ENCODE results near the gene CBY1. TPM values are rescaled to one million over a fixed set of nuclear protein-coding genes. Genes with fewer than 3 reads are reported as not detected.
A peak's percentile ranks its signal among the peaks of the same experiment; 100 is the strongest.

CBY1 gene
- total and polyA plus RNA-seq, 9 of the 15 experiments (the other 6 are each of a cell fraction or from before 2014, with no cell fraction given) = 5.7 to 19.7 (median 10.8) TPM

- WGBS (ENCODE audit: insufficient coverage, low coverage, missing lambda C conversion rate) = 76% methylated on average over 6 of the region's 6 CpGs
- Histone ChIP-seq H3K9me3 (replicated peaks; ENCODE audit: control insufficient read depth, insufficient read depth, low read depth, low read length) (no peaks in the 10 kb centered on the region), H3K27ac (ENCODE audit: extremely low read depth, low read depth, low read length) (no peak overlapping the region), H3K4me3 (no peak overlapping the region), H3K4me2 (ENCODE audit: insufficient read depth, low read length) (no peak overlapping the region), H3K36me3 (ENCODE audit: control insufficient read depth, insufficient read depth, low read length) (peaks cover 70% of the 10 kb centered on the region; the same call in 2 of the 3 replicates), H4K20me1 (replicated peaks; ENCODE audit: control insufficient read depth, insufficient read depth, low read length) (peaks cover 33% of the 10 kb centered on the region), H3K9me1 (ENCODE audit: control insufficient read depth, insufficient read depth, low read length) (peaks cover 3% of the 10 kb centered on the region), H3K27me3 (ENCODE audit: control insufficient read depth in 2 of 2, insufficient read depth in 2 of 2, low read length in 2 of 2) (no peaks in the 10 kb centered on the region), H3K9ac (ENCODE audit: insufficient read depth in 1 of 2, low read depth in 2 of 2, low read length in 2 of 2) (no peak overlapping the region), H3K4me1 (replicated peaks in 1 of 2; ENCODE audit: control insufficient read depth in 2 of 2, insufficient read depth in 2 of 2, low read length in 2 of 2) (peaks cover 22 to 32% of the 10 kb centered on the region in 2 experiments; a peak in 4 of 5 replicates), H2AFZ (ENCODE audit: low read depth, low read length) (no peak overlapping the region), H3K79me2 (ENCODE audit: control insufficient read depth, insufficient read depth, low read length) (peaks cover 32% of the 10 kb centered on the region)
- in situ Hi-C loops (cut with MboI) (no loop called here), intact Hi-C loops (cut with micrococcal nuclease) (no loop called here)
- no peak for FAIRE-seq
- CTCF ChIA-PET (ENCODE audit: low intra/inter-chr PET ratio) = no interaction called here
- no peak for ATAC-seq
- DNase-seq (ENCODE audit: extremely low read depth in 1 of 4, low spot score in 3 of 4) = no peak
- no TSS peak for BruUV-seq (replicated peaks)
- no peak for TF ChIP-seq POLR3G (IDR thresholded peaks at IDR 0.05; ENCODE audit: extremely low read depth, insufficient read length, insufficient replicate concordance)
- no peak for TF ChIP-seq BRF1 (IDR thresholded peaks at IDR 0.05; ENCODE audit: borderline replicate concordance, extremely low read depth, insufficient read length)
- no peak for TF ChIP-seq HDAC6 (IDR thresholded peaks at IDR 0.05; ENCODE audit: low read depth, low read length)
- TF ChIP-seq TFAP4 (CRISPR knock-in tag; IDR thresholded peaks at IDR 0.05; ENCODE audit: borderline replicate concordance) = peak; percentile 25; the same call in 1 of the 2 replicates
- 0 out of 2 replicates have a peak, but pooled peaks have one; percentile 18 for TF ChIP-seq JUND (IDR thresholded peaks at IDR 0.05; ENCODE audit: borderline replicate concordance, low read depth, low read length)
- TF ChIP-seq JUND (tag; IDR thresholded peaks at IDR 0.05; ENCODE audit: borderline replicate concordance, low read depth, low read length) = no peak
- TF ChIP-seq CTCF (IDR thresholded peaks at IDR 0.05 in 2 of 3, conservative IDR thresholded peaks at IDR 0.05 in 1 of 3; ENCODE audit: insufficient read depth in 2 of 3, low read depth in 1 of 3, low read length in 3 of 3) = peak in 2 of 3 experiments; percentile 6 to 18; a peak in 1 of 6 replicates
- no peak for TF ChIP-seq ZNF174 (CRISPR knock-in tag; IDR thresholded peaks at IDR 0.05)
- TF ChIP-seq RFX1 (IDR thresholded peaks at IDR 0.05) = peak; percentile 33
- no peak for TF ChIP-seq CTBP1 (IDR thresholded peaks at IDR 0.05; ENCODE audit: borderline replicate concordance)
- TF ChIP-seq BDP1 (IDR thresholded peaks at IDR 0.05; ENCODE audit: insufficient read depth, insufficient read length) = no peak
- TF ChIP-seq YBX1 (IDR thresholded peaks at IDR 0.05) = no peak
- peak; percentile 37; the same call in 1 of the 2 replicates for TF ChIP-seq ATF3 (IDR thresholded peaks at IDR 0.05)
- no peak for TF ChIP-seq ATF3 (CRISPR knock-in tag; conservative IDR thresholded peaks at IDR 0.05)
- TF ChIP-seq DDX20 (tag; IDR thresholded peaks at IDR 0.05; ENCODE audit: low read depth) = no peak
- POLR2A ChIA-PET = interaction anchor here (1.5 kb wide), 1 partner anchor 11 kb away, joined by 8 read pairs; no protein-coding TSS in a partner anchor
Measured at GRCh38 chr22:38718414-38718813, 62.0 kb downstream of the CBY1 start.
